NCI-H526 treated with DMSO at 0.1 percent for 48 hours (cell line): ENCODE data around the gene ANTXR2.

Experiments used
- DNase-seq: peaks from one replicate; lab custom pipeline; 2025; lab: John Stamatoyannopoulos, UW

ANTXR2 gene

GRCh38 chr4:80092088-80092487 lies 19.1 kb upstream of the ANTXR2 start:
- no peak for DNase-seq

GRCh38 chr4:80091688-80092087 lies 18.7 kb upstream of the ANTXR2 start:
- no peak for DNase-seq

- DNase-seq, result no peak
Observed at GRCh38 chr4:80091184-80091583, 18.2 kb upstream of the ANTXR2 start.

GRCh38 chr4:80090090-80090489 lies 17.1 kb upstream of the ANTXR2 start:
- DNase-seq, result no peak

GRCh38 chr4:80088471-80088870 lies 15.4 kb upstream of the ANTXR2 start:
- DNase-seq, result no peak

GRCh38 chr4:80086296-80086695 lies 13.3 kb upstream of the ANTXR2 start:
- no peak for DNase-seq

- no peak for DNase-seq
Observed at GRCh38 chr4:80085081-80085480, 12.1 kb upstream of the ANTXR2 start.

- DNase-seq, result no peak
Observed at GRCh38 chr4:80082693-80083092, 9.7 kb upstream of the ANTXR2 start.

GRCh38 chr4:80081566-80081965 lies 8.5 kb upstream of the ANTXR2 start:
- no peak for DNase-seq

- no peak for DNase-seq
Observed at GRCh38 chr4:80079255-80079923, 6.4 kb upstream of the ANTXR2 start.

GRCh38 chr4:80078346-80079092 lies 5.5 kb upstream of the ANTXR2 start:
- no peak for DNase-seq

- no peak for DNase-seq
Observed at GRCh38 chr4:80077639-80078038, 4.6 kb upstream of the ANTXR2 start.

GRCh38 chr4:80076681-80077080 lies 3.7 kb upstream of the ANTXR2 start:
- DNase-seq, result no peak

GRCh38 chr4:80075995-80076675 lies 3.1 kb upstream of the ANTXR2 start:
- DNase-seq, result no peak

- no peak for DNase-seq
Observed at GRCh38 chr4:80074651-80075050, 1.6 kb upstream of the ANTXR2 start.

GRCh38 chr4:80074069-80074468 lies 1.0 kb upstream of the ANTXR2 start:
- DNase-seq, result no peak

- DNase-seq, result no peak
Observed at GRCh38 chr4:80073473-80074008, 512 bp upstream of the ANTXR2 start.

GRCh38 chr4:80072228-80072743 lies 743 bp downstream of the ANTXR2 start:
- no peak for DNase-seq

GRCh38 chr4:80071604-80072227 lies 1.3 kb downstream of the ANTXR2 start:
- DNase-seq, result no peak

- no peak for DNase-seq
Observed at GRCh38 chr4:80070880-80071603, 2.0 kb downstream of the ANTXR2 start.
